RWPE1 (cell line): Measurements from ENCODE around the gene ADGRV1.
"Not testable (repeated sequence)": the region's sequence is repeated elsewhere in the genome, so short reads cannot be mapped to it uniquely, and the experiment has no call there.

Source experiments
- CTCF ChIA-PET: fragments of 350-600 bp; sonication (Branson Sonifier 250); formaldehyde crosslinking; extraction: SDS; loops from one replicate; lab custom pipeline; 2021; lab: Yijun Ruan, JAX
- POLR2A ChIA-PET: fragments of 400-600 bp; formaldehyde crosslinking; extraction: SDS; loops from one replicate; lab custom pipeline; 2020; ENCODE audit warnings: antibody characterized with exemption; ENCODE audit not compliant: low non-redundant PET; lab: Yijun Ruan, JAX
- DNase-seq: peaks from one replicate; pipeline ENCODE4 v3.0.0; 2012; ENCODE audit warnings: low spot score
- H3K27ac ChIP-seq: fragments of 450-650 bp; 2 replicates; pipeline ENCODE4 v1.5.1; 2017
- TF ChIP-seq, protein P1 (sequence below): fragments of 450-650 bp; conservative IDR thresholded peaks from 2 replicates; pipeline ENCODE4 v1.5.1; 2017; ENCODE audit warnings: low read depth, mild to moderate bottlenecking

The ADGRV1 gene

GRCh38 chr5:90911169-90911568 lies 352.6 kb downstream of the ADGRV1 start:
- POLR2A ChIA-PET, result no interaction called here
- TF ChIP-seq, protein P1, sequence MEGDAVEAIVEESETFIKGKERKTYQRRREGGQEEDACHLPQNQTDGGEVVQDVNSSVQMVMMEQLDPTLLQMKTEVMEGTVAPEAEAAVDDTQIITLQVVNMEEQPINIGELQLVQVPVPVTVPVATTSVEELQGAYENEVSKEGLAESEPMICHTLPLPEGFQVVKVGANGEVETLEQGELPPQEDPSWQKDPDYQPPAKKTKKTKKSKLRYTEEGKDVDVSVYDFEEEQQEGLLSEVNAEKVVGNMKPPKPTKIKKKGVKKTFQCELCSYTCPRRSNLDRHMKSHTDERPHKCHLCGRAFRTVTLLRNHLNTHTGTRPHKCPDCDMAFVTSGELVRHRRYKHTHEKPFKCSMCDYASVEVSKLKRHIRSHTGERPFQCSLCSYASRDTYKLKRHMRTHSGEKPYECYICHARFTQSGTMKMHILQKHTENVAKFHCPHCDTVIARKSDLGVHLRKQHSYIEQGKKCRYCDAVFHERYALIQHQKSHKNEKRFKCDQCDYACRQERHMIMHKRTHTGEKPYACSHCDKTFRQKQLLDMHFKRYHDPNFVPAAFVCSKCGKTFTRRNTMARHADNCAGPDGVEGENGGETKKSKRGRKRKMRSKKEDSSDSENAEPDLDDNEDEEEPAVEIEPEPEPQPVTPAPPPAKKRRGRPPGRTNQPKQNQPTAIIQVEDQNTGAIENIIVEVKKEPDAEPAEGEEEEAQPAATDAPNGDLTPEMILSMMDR, result no peak
- CTCF ChIA-PET, result interaction anchor here (1.6 kb wide), 1 partner anchor 21 kb away, joined by 8 read pairs; no protein-coding TSS in a partner anchor
- DNase-seq, result no peak
- no peak overlapping the region for H3K27ac ChIP-seq

- POLR2A ChIA-PET, result no interaction called here
- no peak overlapping the region for H3K27ac ChIP-seq
Observed at GRCh38 chr5:90912476-90912875, 353.9 kb downstream of the ADGRV1 start.

DNA sequence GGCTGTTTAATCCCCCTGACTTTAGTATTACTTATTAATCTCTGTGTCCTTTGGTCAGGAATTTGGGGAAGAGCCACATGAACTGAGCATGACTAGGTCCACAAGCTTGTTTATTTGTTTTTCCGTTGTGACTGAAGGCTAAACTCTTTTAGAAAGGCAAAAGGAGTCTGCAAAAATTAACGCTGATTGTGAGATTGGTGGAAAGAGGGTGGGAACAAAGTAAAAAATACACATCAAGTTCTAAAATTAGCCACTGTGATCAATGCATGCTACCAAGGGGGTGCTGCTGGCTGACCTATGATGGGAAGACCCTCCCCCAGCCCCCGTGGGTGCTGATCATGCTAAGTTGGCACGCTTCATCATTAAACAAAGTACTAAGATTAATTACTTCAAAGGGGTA lies 356.8 kb downstream of the ADGRV1 start:
- ChIA-PET CTCF (interaction anchor here (0.6 to 0.8 kb wide), 2 partner anchors 44 to 62 kb away, joined by 3 read pairs; no protein-coding TSS in a partner anchor), POLR2A (no interaction called here)
- no peak overlapping the region for H3K27ac ChIP-seq
- TF ChIP-seq, protein P1, result no peak
- no peak for DNase-seq

More at GRCh38 chr5:90912476-90912875, 353.9 kb downstream of the ADGRV1 start:
- TF ChIP-seq, protein P1, result no peak
- DNase-seq, result no peak
- CTCF ChIA-PET, result interaction anchor here (1.6 kb wide), 1 partner anchor 20 kb away, joined by 8 read pairs; no protein-coding TSS in a partner anchor

GRCh38 chr5:90916947-90917800 lies 358.6 kb downstream of the ADGRV1 start:
- ChIA-PET CTCF (no interaction called here), POLR2A (no interaction called here)
- H3K27ac ChIP-seq, result no peak overlapping the region
- no peak for DNase-seq
- TF ChIP-seq, protein P1, result no peak

GRCh38 chr5:90917928-90918668 lies 359.5 kb downstream of the ADGRV1 start:
- H3K27ac ChIP-seq, result no peak overlapping the region
- ChIA-PET CTCF (no interaction called here), POLR2A (no interaction called here)
- DNase-seq, result no peak
- TF ChIP-seq, protein P1, result no peak

DNA sequence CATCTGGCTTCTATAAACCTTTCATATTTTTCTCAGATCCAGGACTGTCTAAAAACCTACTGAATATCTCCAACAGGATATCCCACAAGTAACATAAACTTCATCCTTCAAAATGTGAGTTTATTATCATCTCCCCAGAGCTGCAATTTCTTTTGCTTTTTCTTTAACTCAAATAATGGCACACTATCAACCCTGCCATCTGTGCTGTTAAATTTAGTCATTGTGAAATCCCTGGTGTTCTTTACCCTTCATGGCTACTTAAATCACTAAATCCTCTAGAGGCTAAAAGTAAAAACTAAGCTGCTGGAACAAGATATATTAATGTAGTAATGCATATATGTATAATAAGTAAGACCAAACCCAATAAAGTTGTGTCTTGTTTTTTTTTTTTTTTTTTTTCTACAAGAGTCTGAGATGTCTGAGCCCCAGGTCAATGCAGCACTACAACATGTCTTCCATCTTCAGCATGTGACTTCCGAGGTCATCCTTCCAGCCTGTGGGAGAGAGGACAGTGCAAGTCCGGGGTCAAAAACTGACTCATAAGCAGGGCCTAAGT lies 362.9 kb downstream of the ADGRV1 start:
- no peak for DNase-seq
- POLR2A ChIA-PET, result no interaction called here
- TF ChIP-seq, protein P1, result no peak
- no peak overlapping the region for H3K27ac ChIP-seq
- CTCF ChIA-PET, result interaction anchor here (0.7 to 1.0 kb wide), 2 partner anchors 10 to 1013 kb away, joined by 4 to 9 read pairs; no protein-coding TSS in a partner anchor

DNA sequence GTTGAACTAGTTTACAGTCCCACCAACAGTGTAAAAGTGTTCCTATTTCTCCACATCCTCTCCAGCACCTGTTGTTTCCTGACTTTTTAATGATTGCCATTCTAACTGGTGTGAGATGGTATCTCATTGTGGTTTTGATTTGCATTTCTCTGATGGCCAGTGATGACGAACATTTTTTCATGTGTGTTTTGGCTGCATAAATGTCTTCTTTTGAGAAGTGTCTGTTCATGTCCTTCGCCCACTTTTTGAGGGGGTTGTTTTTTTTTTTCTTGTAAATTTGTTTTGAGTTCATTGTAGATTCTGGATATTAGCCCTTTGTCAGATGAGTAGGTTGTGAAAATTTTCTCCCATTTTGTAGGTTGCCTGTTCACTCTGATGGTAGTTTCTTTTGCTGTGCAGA lies 365.6 kb downstream of the ADGRV1 start:
- DNase-seq, H3K27ac ChIP-seq, POLR2A ChIA-PET, CTCF ChIA-PET: not testable (repeated sequence)

DNA sequence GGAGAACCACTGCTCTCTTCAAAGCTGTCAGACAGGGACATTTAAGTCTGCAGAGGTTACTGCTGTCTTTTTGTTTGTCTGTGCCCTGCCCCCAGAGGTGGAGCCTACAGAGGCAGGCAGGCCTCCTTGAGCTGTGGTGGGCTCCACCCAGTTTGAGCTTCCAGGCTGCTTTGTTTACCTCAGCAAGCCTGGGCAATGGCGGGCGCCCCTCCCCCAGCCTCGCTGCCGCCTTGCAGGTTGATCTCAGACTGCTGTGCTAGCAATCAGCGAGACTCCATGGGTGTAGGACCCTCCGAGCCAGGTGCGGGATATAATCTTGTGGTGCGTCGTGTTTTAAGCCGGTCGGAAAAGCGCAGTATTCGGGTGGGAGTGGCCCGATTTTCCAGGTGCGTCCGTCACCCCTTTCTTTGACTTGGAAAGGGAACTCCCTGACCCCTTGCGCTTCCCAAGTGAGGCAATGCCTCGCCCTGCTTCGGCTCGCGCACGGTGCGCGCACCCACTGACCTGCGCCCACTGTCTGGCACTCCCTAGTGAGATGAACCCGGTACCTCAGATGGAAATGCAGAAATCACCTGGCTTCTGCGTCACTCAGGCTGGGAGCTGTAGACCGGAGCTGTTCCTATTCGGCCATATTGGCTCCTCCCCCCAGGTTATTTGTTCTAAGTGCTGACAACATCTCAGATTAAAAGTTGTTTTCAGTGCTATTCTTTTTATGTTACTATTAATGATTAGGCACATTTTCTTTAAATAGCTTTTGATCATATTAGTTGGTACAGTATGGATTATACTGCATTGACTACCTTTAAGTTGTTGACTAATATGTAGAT lies 370.6 kb downstream of the ADGRV1 start:
- POLR2A ChIA-PET, H3K27ac ChIP-seq, CTCF ChIA-PET, DNase-seq: not testable (repeated sequence)
